H9 (cell line): ENCODE results near the gene ATP12A. TPM values are rescaled to one million over a fixed set of nuclear protein-coding genes. Genes with fewer than 3 reads are reported as not detected.

Experiments
- DNase-seq: peaks from one replicate; pipeline ENCODE4 v3.0.0-alpha.2; 2017
- H2AFZ ChIP-seq: one replicate; pipeline ENCODE4 v1.6.1; 2013; ENCODE audit warnings: mild to moderate bottlenecking, low read length, control low read depth, moderate library complexity
- H2AK5ac ChIP-seq: 2 replicates; pipeline ENCODE4 v1.6.1; 2013; ENCODE audit warnings: low read length, control low read depth, mixed read lengths; ENCODE audit not compliant: insufficient read length
- H2BK120ac ChIP-seq: one replicate; pipeline ENCODE4 v1.6.1; 2013; ENCODE audit warnings: low read depth, mild to moderate bottlenecking, low read length, control low read depth, inconsistent platforms; ENCODE audit not compliant: poor library complexity, severe bottlenecking
- H2BK12ac ChIP-seq: 2 replicates; pipeline ENCODE4 v1.6.1; 2013; ENCODE audit warnings: low read length, control low read depth, mixed read lengths, low read depth; ENCODE audit not compliant: insufficient read length
- H2BK15ac ChIP-seq: 2 replicates; pipeline ENCODE4 v1.6.1; 2013; ENCODE audit warnings: low read depth, low read length, control low read depth
- H2BK20ac ChIP-seq: one replicate; pipeline ENCODE4 v1.6.1; 2013; ENCODE audit warnings: low read depth, mild to moderate bottlenecking, low read length, control low read depth, inconsistent platforms; ENCODE audit not compliant: poor library complexity, severe bottlenecking
- H2BK5ac ChIP-seq: 2 replicates; pipeline ENCODE4 v1.6.1; 2013; ENCODE audit warnings: low read length, control low read depth, mixed read lengths; ENCODE audit not compliant: insufficient read length
- H3K14ac ChIP-seq: 2 replicates; pipeline ENCODE4 v1.6.1; 2013; ENCODE audit warnings: low read length, control low read depth; ENCODE audit not compliant: insufficient read depth
- H3K18ac ChIP-seq: 2 replicates; pipeline ENCODE4 v1.6.1; 2013; ENCODE audit warnings: low read depth, mild to moderate bottlenecking, mixed read lengths, low read length, control low read depth; ENCODE audit not compliant: insufficient read length
- H3K23ac ChIP-seq: 2 replicates; pipeline ENCODE4 v1.6.1; 2013; ENCODE audit warnings: low read length, control low read depth, mixed read lengths, low read depth; ENCODE audit not compliant: insufficient read length
- H3K23me2 ChIP-seq: 2 replicates; pipeline ENCODE4 v1.6.1; 2013; ENCODE audit warnings: low read depth, mild to moderate bottlenecking, mixed read lengths, low read length, control low read depth; ENCODE audit not compliant: insufficient read length, poor library complexity, severe bottlenecking
- H3K27ac ChIP-seq: 2 replicates; pipeline ENCODE4 v1.5.1; 2013; ENCODE audit warnings: low read length, control low read depth, mixed read lengths, low read depth; ENCODE audit not compliant: insufficient read length
- H3K27me3 ChIP-seq: 2 replicates; pipeline ENCODE4 v1.6.1; 2013; ENCODE audit warnings: low read length, control low read depth, inconsistent platforms; ENCODE audit not compliant: insufficient read depth
- H3K4ac ChIP-seq: 2 replicates; pipeline ENCODE4 v1.6.1; 2013; ENCODE audit warnings: low read depth, mild to moderate bottlenecking, control low read depth, inconsistent platforms, low read length, moderate library complexity
- H3K4me1 ChIP-seq: 2 replicates; pipeline ENCODE4 v1.6.1; 2013; ENCODE audit warnings: low read length, control low read depth, inconsistent platforms; ENCODE audit not compliant: insufficient read depth
- H3K4me2 ChIP-seq: 2 replicates; pipeline ENCODE4 v1.6.1; 2013; ENCODE audit warnings: low read length, control low read depth, mixed read lengths; ENCODE audit not compliant: insufficient read length, insufficient read depth
- H3K56ac ChIP-seq: 2 replicates; pipeline ENCODE4 v1.6.1; 2013; ENCODE audit warnings: low read depth, mild to moderate bottlenecking, mixed read lengths, low read length, control low read depth; ENCODE audit not compliant: insufficient read length
- H3K79me1 ChIP-seq: 2 replicates; pipeline ENCODE4 v1.6.1; 2013; ENCODE audit warnings: low read depth, mild to moderate bottlenecking, moderate library complexity, low read length, control low read depth, inconsistent platforms; ENCODE audit not compliant: insufficient read depth, poor library complexity, severe bottlenecking
- H3K79me2 ChIP-seq: 2 replicates; pipeline ENCODE4 v1.6.1; 2013; ENCODE audit warnings: low read length, control low read depth, inconsistent platforms; ENCODE audit not compliant: insufficient read depth
- H3K9ac ChIP-seq: 2 replicates; pipeline ENCODE4 v1.6.1; 2013; ENCODE audit warnings: low read length, control low read depth, mixed read lengths; ENCODE audit not compliant: insufficient read length; ENCODE audit errors: extremely low read depth
- H3K9me3 ChIP-seq: one replicate; pipeline ENCODE4 v1.6.1; 2013; ENCODE audit warnings: low read depth, low read length, inconsistent platforms; ENCODE audit not compliant: control insufficient read depth
- H3T11ph ChIP-seq: one replicate; pipeline ENCODE4 v1.6.1; 2013; ENCODE audit warnings: mild to moderate bottlenecking, low read length, control low read depth, inconsistent platforms
- H4K20me1 ChIP-seq: one replicate; pipeline ENCODE4 v1.6.1; 2013; ENCODE audit not compliant: control insufficient read depth, insufficient read length, insufficient read depth
- H4K5ac ChIP-seq: 2 replicates; pipeline ENCODE4 v1.6.1; 2013; ENCODE audit warnings: low read depth, mild to moderate bottlenecking, mixed read lengths, low read length, control low read depth; ENCODE audit not compliant: insufficient read length
- H4K8ac ChIP-seq: replicated peaks from 2 replicates; pipeline ENCODE4 v1.6.1; 2013; ENCODE audit warnings: low read length, control low read depth, mixed read lengths, low read depth; ENCODE audit not compliant: insufficient read length
- H4K91ac ChIP-seq: 2 replicates; pipeline ENCODE4 v1.6.1; 2013; ENCODE audit warnings: low read depth, mild to moderate bottlenecking, moderate library complexity, mixed read lengths, low read length, control low read depth; ENCODE audit not compliant: insufficient read length
- H3K27ac Mint-ChIP-seq, 3 experiments: 2 replicates in 2 of 3; 3 replicates in 1 of 3; pipeline ENCODE4 v1.8.0; 2020 to 2021; ENCODE audit warnings: mixed read lengths in 3 of 3, mild to moderate bottlenecking in 1 of 3, moderate library complexity in 1 of 3
- H3K27me3 Mint-ChIP-seq: 2 replicates; pipeline ENCODE4 v1.8.0; 2021; ENCODE audit warnings: low read depth, mild to moderate bottlenecking, moderate library complexity, mixed read lengths
- H3K36me3 Mint-ChIP-seq, 3 experiments: 2 replicates in 2 of 3; 3 replicates in 1 of 3; pipeline ENCODE4 v1.8.0; 2020 to 2021; ENCODE audit warnings: low read depth in 3 of 3, mixed read lengths in 3 of 3; ENCODE audit not compliant: insufficient read depth in 1 of 3
- H3K4me1 Mint-ChIP-seq, 2 experiments: 2 replicates each; pipeline ENCODE4 v1.8.0; 2020; ENCODE audit warnings: mixed read lengths in 2 of 2
- H3K4me3 Mint-ChIP-seq, 2 experiments: 2 replicates in 1 of 2; 3 replicates in 1 of 2; pipeline ENCODE4 v1.8.0; 2020 to 2021; ENCODE audit warnings: mild to moderate bottlenecking in 2 of 2, mixed read lengths in 2 of 2, moderate library complexity in 1 of 2
- H3K9me3 Mint-ChIP-seq, 2 experiments: 2 replicates in 1 of 2; 3 replicates in 1 of 2; pipeline ENCODE4 v1.8.0; 2020; ENCODE audit warnings: mild to moderate bottlenecking in 2 of 2, mixed read lengths in 2 of 2, moderate library complexity in 1 of 2
- WGBS: extraction: QIAGEN DNeasy Blood & Tissue Kit; methylation state at CpG from one replicate; pipeline ENCODE4 v1.1.7; 2013; ENCODE audit warnings: missing lambda C conversion rate, low lambda C conversion rate, mixed read lengths; ENCODE audit not compliant: insufficient read length; ENCODE audit errors: extremely low coverage; 5-methylcytosine and 5-hydroxymethylcytosine counted together
- total RNA-seq: library from RNA; stranded (reverse); gene quantifications from 2 replicates; pipeline ENCODE4 v1.2.1, GENCODE V29; 2021
- TF ChIP-seq, protein P1 (sequence below): fragments of 200-600 bp; sonication (generic); conservative IDR thresholded peaks from 3 replicates; pipeline ENCODE4 v1.8.0; 2021; ENCODE audit warnings: antibody characterized with exemption, mild to moderate bottlenecking

ATP12A gene
- total RNA-seq, 1 experiment from 2014 or later = 0.94 TPM

DNA sequence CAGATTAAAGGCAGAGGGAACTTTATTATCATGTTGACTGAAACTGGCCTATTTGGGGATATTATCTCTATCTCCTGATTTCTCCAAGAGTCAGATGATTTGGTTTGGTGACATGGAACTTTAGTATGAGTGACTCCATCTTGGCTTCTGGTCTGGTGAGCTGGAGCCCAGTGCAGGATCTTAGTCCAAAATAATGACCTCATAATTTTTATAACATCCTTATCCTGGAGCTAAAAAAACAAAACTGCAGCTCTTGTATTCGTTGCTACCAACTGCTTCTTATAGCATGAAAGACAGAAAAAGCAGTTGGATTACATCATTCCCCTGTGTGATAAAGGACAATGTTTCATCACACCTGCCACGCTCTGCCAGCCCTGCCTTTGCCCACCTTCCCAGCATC lies 44.5 kb downstream of the ATP12A start:
- Histone ChIP-seq H4K5ac (no peak overlapping the region), H2BK15ac (no peak overlapping the region), H2BK120ac (no peak overlapping the region), H3K56ac (no peak overlapping the region), H2AFZ (no peak overlapping the region), H3K79me2 (no peaks in the 10 kb centered on the region), H3K79me1 (no peaks in the 10 kb centered on the region), H3K4ac (no peak overlapping the region), H3K4me1 (no peaks in the 10 kb centered on the region), H3K23me2 (no peaks in the 10 kb centered on the region), H2AK5ac (no peak overlapping the region), H2BK20ac (no peak overlapping the region), H3K18ac (no peak overlapping the region), H4K8ac (no peak overlapping the region), H3K9ac (no peak overlapping the region), H3K27ac (no peak overlapping the region), H3K4me2 (no peak overlapping the region), H3T11ph (no peak overlapping the region), H3K27me3 (no peaks in the 10 kb centered on the region), H2BK12ac (no peak overlapping the region), H4K91ac (no peak overlapping the region), H3K23ac (no peak overlapping the region), H3K9me3 (no peaks in the 10 kb centered on the region), H2BK5ac (no peak overlapping the region), H4K20me1 (no peaks in the 10 kb centered on the region), H3K14ac (no peak overlapping the region)
- H3K27me3 Mint-ChIP-seq = peaks cover 2% of the 10 kb centered on the region
- no peak overlapping the region for H3K27ac Mint-ChIP-seq
- no peak overlapping the region for H3K4me3 Mint-ChIP-seq
- H3K36me3 Mint-ChIP-seq = no peaks in the 10 kb centered on the region
- TF ChIP-seq, protein P1, sequence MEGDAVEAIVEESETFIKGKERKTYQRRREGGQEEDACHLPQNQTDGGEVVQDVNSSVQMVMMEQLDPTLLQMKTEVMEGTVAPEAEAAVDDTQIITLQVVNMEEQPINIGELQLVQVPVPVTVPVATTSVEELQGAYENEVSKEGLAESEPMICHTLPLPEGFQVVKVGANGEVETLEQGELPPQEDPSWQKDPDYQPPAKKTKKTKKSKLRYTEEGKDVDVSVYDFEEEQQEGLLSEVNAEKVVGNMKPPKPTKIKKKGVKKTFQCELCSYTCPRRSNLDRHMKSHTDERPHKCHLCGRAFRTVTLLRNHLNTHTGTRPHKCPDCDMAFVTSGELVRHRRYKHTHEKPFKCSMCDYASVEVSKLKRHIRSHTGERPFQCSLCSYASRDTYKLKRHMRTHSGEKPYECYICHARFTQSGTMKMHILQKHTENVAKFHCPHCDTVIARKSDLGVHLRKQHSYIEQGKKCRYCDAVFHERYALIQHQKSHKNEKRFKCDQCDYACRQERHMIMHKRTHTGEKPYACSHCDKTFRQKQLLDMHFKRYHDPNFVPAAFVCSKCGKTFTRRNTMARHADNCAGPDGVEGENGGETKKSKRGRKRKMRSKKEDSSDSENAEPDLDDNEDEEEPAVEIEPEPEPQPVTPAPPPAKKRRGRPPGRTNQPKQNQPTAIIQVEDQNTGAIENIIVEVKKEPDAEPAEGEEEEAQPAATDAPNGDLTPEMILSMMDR = no peak
- no peaks in the 10 kb centered on the region; a peak in 1 of 5 replicates for H3K9me3 Mint-ChIP-seq
- no peak for DNase-seq
- no peaks in the 10 kb centered on the region for H3K4me1 Mint-ChIP-seq
- WGBS = no CpG with 5 or more reads among the region's 2 CpGs
